Measurements from ENCODE around the gene EVA1C. TPM values are rescaled to one million over a fixed set of nuclear protein-coding genes. Genes with fewer than 3 reads are reported as not detected.
"Not testable (repeated sequence)": the region's sequence is repeated elsewhere in the genome, so short reads cannot be mapped to it uniquely, and the experiment has no call there.

EVA1C gene
- total RNA-seq, 3 donors from 2014 or later: 13.7 to 27.8 (median 15.3) TPM

DNA sequence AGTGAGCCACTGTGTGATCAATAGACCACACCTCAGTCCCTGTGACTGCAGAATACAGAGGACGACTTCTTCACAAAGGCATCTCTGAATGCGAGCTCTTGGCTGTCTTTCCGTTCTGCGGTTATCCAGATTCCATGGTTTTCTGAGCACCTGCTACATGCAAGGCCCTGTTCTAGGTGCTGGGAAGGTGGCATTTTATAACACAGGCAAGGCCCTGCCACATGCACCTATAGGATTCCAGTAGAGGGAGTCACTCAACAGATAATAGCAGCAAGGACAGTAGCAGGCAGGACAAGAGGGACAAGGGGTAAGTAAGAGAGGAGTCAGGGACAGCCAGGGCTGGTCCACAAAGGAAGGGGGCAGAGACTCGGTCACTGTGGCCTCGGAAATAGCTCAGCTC, 28.7 kb upstream of the EVA1C start:
- no peaks in the 10 kb centered on the region for H3K4me1 ChIP-seq (ENCODE audit: low read depth)
- no peak overlapping the region for H3K4me3 ChIP-seq
- H3K9me3 ChIP-seq: no peaks in the 10 kb centered on the region
- intact Hi-C loops (cut with DNase I, micrococcal nuclease): no loop called here
- TF ChIP-seq, protein P1, sequence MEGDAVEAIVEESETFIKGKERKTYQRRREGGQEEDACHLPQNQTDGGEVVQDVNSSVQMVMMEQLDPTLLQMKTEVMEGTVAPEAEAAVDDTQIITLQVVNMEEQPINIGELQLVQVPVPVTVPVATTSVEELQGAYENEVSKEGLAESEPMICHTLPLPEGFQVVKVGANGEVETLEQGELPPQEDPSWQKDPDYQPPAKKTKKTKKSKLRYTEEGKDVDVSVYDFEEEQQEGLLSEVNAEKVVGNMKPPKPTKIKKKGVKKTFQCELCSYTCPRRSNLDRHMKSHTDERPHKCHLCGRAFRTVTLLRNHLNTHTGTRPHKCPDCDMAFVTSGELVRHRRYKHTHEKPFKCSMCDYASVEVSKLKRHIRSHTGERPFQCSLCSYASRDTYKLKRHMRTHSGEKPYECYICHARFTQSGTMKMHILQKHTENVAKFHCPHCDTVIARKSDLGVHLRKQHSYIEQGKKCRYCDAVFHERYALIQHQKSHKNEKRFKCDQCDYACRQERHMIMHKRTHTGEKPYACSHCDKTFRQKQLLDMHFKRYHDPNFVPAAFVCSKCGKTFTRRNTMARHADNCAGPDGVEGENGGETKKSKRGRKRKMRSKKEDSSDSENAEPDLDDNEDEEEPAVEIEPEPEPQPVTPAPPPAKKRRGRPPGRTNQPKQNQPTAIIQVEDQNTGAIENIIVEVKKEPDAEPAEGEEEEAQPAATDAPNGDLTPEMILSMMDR (IDR thresholded peaks at IDR 0.05): no peak
- H3K36me3 ChIP-seq (ENCODE audit: low read depth): no peaks in the 10 kb centered on the region
- peak; percentile 58 for ATAC-seq
- no peak for DNase-seq

DNA sequence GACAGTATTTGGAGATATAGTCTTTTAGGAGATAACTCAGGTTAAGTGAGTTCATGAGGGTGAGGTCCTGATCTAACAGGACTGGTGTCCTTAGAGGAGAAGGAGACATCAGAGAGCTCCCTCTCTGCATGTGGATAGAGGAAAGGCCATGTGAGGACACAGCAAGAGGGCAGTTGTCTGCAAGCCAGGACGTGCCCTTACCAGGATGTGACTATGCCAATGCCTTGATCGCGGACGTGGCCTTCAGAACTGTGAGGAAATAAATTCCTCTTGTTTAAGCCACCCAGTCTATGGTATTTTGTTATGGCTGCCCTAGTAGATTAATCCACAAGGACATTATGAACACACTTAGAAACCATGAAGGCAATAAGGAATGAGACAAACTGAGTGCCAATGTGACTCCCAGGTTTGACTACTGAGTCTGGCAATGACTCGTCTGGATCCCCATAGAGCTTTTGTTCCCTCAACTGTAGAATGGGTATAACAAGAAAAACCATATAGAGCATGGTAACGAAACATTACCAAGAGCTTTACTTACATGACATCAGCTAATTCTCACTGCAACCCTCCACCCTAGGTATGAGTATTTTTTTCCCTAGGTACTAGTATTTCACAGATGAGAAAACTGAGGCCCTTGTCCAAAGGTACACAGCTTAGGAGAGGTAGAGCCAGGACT, 26.2 kb upstream of the EVA1C start:
- DNase-seq (no peak), ATAC-seq (no peak)

DNA sequence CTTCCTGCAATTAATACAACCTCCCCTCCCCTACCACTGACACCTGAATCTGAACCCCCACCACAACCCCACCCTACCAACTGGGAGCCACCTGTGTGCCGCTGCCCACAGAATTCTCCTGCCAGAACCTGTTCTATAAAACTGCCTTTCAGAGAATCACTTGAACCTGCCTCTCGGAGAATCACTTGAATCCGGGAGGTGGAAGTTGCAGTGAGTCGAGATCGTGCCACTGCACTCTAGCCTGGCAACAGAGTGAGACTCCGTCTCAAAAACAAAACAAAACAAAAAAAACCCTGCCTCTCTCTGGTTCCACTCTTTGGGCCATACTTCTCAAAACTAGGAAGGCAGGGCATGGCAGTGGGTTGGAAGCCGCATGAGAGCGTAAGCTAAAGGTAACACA, 25.4 kb upstream of the EVA1C start:
- no peak overlapping the region for H3K4me3 ChIP-seq
- no peaks in the 10 kb centered on the region for H3K9me3 ChIP-seq
- ATAC-seq: no peak
- H3K4me1 ChIP-seq (ENCODE audit: low read depth): no peaks in the 10 kb centered on the region
- TF ChIP-seq, protein P1 (IDR thresholded peaks at IDR 0.05): no peak
- DNase-seq: no peak
- H3K36me3 ChIP-seq (ENCODE audit: low read depth): no peaks in the 10 kb centered on the region
- intact Hi-C loops (cut with DNase I, micrococcal nuclease): no loop called here

More for the DNA sequence above, 26.2 kb upstream of the EVA1C start:
- H3K9me3 ChIP-seq: no peaks in the 10 kb centered on the region
- TF ChIP-seq, protein P1 (IDR thresholded peaks at IDR 0.05): no peak
- H3K4me1 ChIP-seq (ENCODE audit: low read depth): no peaks in the 10 kb centered on the region
- H3K4me3 ChIP-seq: no peak overlapping the region
- H3K36me3 ChIP-seq (ENCODE audit: low read depth): no peaks in the 10 kb centered on the region
- intact Hi-C loops (cut with DNase I, micrococcal nuclease): no loop called here

DNA sequence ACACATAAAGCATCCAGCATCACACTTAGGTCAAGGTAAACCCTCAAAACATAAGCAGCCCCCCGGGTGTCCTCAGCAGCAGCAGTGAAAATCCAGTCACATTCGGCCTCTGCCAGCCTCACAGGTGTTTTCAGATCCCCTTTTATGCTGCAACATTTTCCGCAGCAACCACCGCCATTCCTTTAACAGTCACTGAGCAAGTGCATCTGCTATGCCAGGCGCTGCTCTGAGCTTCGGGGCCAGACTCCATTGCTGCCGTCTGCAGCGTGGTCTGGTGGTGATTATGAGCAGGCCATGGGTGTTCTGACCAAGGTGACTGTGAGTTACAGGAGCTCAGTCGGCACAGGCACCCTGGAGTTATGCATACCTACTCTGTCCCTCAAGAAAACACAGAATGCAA, 24.2 kb upstream of the EVA1C start:
- H3K36me3 ChIP-seq (ENCODE audit: low read depth): no peaks in the 10 kb centered on the region
- no peak for DNase-seq
- no peaks in the 10 kb centered on the region for H3K4me1 ChIP-seq (ENCODE audit: low read depth)
- ATAC-seq: no peak
- H3K9me3 ChIP-seq: no peaks in the 10 kb centered on the region
- no peak overlapping the region for H3K4me3 ChIP-seq
- TF ChIP-seq, protein P1 (IDR thresholded peaks at IDR 0.05): no peak
- intact Hi-C loops (cut with DNase I, micrococcal nuclease): no loop called here

DNA sequence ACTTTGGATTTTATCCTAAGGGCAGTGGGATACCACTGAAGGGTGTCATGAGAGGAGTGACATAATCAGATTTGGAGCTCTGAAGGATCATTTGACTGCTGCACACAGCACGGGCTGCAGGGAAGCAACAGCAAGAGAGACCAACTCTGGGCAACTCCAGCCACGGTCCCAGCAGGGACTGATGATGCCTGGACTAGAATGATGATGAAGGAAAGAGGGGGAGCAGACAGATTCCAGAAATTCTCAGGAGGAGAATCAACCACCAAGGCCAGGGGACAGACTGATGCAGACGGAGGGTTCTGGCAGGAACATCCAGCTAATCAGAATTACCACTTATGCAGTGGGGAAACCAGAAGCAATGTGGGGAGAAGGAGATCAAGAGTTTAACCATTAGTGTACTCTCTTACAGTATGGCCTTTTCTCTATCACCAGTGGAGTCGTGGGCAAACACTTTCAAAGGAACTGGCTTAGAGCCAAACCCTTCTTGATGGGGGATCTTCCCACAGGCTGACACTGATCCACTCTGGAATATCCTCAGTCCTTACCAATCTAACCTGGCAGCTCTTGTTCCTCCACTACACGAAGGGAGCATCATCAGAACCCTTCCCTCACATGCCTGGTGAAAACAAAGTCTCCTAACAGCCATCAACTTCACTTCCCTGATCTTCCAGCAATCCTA, 23.0 kb upstream of the EVA1C start:
- no peaks in the 10 kb centered on the region for H3K4me1 ChIP-seq (ENCODE audit: low read depth)
- no peaks in the 10 kb centered on the region for H3K36me3 ChIP-seq (ENCODE audit: low read depth)
- no peak for DNase-seq
- intact Hi-C loops (cut with DNase I, micrococcal nuclease): no loop called here
- no peaks in the 10 kb centered on the region for H3K9me3 ChIP-seq
- no peak overlapping the region for H3K4me3 ChIP-seq
- TF ChIP-seq, protein P1 (IDR thresholded peaks at IDR 0.05): no peak
- no peak for ATAC-seq

DNA sequence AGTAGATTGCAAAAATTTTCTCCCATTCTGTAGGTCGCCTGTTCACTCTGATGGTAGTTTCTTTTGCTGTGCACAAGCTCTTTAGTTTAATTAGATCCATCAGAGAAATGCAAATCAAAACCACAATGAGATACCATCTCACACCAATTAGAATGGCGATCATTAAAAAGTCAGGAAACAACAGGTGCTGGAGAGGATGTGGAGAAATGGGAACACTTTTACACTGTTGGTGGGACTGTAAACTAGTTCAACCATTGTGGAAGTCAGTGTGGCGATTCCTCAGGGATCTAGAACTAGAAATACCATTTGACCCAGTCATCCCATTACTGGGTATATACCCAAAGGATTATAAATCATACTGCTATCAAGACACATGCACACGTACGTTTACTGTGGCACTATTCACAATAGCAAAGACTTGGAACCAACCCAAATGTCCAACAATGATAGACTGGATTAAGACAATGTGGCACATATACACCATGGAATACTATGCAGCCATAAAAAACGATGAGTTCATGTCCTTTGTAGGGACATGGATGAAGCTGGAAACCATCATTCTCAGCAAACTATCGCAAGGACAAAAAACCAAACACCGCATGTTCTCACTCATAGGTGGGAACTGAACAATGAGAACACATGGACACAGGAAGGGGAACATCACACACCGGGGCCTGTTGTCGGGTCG, 21.8 kb upstream of the EVA1C start:
- intact Hi-C loops (cut with DNase I, micrococcal nuclease): not testable (repeated sequence)

More for the DNA sequence above, 21.8 kb upstream of the EVA1C start:
- H3K36me3 ChIP-seq (ENCODE audit: low read depth); ATAC-seq; H3K4me1 ChIP-seq (ENCODE audit: low read depth); DNase-seq; H3K4me3 ChIP-seq; H3K9me3 ChIP-seq: not testable (repeated sequence)

All from mucosa of descending colon (tissue), 3 donors.